ENCODE measurements around the gene BRCA1.
"Not testable (repeated sequence)": the region's sequence is repeated elsewhere in the genome, so short reads cannot be mapped to it uniquely, and the experiment has no call there.

Gene BRCA1

DNA sequence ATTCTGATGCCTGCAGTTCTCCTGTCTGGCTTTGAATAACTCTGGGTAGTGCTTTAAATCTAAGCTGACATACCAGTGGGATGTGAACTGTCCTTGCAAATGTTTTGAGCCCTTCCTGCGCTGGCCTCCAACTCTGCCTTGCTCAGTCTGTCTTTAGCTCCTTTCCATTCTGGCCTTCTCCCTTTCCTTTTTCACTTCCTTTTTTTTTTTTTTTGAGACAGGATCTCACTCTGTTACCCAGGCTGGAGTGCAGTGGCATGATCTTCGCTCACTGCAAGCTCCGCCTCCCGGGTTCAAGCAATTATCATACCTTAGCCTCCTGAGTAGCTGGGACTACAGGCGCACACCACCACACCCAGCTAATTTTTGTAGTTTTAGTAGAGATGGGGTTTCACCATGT lies 8.3 kb upstream of the BRCA1 start:
- DNase-seq = not testable (repeated sequence)

DNA sequence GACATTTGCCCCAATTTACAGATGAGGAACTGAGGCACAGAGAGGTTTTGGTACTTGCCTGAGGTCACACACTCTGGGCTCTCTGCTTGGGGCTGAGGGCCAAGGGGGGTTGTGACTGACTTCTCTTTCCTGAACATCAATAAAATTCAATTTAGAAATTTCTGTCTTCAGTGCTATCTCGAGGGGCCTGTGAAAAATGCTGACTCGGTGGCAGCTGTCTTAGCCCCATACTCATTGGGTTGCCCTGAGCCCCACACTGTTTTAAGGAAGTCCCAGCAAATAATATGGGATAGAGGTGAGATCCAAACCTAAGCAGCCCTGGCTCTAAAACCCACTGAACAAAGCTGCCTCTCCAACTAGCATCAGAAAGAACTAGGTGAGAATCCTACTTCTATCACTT lies 7.0 kb upstream of the BRCA1 start:
- DNase-seq = no peak

DNA sequence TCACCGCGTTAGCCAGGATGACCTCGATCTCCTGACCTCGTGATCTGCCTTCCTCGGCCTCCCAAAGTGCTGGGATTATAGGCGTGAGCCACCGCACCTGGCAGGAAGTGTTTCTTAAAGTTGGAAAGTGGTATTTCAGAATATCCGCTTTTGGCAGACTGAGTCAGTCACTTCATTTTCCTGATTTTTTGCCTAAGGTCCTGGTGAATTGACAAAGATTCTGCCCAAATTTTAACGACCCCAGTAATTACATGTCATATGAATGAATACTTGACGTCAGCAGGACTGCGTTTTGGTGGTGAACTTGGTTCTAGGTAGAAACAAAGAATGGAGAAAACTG lies 4.5 kb upstream of the BRCA1 start:
- no peak for DNase-seq

DNA sequence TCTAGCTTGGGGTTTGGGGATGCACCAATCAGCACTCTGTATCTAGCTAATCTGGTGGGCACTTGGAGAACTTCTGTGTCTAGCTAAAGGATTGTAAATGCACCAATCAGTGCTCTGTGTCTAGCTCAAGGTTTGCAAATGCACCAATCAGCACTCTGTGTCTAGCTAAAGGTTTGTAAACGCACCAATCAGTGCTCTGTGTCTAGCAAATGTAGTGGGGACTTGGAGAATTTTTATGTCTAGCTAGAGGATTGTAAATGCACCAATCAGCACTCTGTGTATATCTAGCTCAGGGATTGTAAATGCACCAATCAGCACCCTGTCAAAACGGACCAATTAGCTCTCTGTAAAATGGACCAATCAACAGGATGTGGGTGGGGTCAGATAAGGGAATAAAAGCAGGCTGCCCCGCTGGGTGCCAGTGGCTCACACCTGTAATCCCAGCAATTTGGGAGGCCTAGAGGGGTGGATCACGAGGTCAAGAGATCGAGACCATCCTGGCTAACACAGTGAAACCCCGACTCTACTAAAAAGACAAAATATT lies 2.2 kb upstream of the BRCA1 start:
- DNase-seq = peak; percentile 41

DNA sequence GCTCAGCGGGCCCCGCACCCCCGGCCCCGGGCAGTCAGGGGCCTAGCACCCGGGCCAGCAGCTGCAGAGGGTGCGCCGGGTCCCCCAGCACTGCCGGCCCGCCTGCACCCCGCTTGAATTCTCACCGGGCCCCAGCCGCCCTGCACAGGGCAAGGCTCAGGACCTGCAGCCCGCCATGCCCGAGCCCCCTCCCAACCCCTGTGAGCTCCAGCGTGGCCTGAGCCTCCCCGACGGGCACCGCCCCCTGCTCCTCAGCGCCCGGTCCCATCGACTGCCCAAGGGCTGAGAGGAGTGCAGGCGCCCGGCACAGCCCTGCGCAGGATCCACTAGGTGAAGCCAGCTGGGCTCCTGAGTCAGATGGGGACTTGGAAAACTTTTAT lies 1.7 kb upstream of the BRCA1 start:
- peak; percentile 48 for DNase-seq

DNA sequence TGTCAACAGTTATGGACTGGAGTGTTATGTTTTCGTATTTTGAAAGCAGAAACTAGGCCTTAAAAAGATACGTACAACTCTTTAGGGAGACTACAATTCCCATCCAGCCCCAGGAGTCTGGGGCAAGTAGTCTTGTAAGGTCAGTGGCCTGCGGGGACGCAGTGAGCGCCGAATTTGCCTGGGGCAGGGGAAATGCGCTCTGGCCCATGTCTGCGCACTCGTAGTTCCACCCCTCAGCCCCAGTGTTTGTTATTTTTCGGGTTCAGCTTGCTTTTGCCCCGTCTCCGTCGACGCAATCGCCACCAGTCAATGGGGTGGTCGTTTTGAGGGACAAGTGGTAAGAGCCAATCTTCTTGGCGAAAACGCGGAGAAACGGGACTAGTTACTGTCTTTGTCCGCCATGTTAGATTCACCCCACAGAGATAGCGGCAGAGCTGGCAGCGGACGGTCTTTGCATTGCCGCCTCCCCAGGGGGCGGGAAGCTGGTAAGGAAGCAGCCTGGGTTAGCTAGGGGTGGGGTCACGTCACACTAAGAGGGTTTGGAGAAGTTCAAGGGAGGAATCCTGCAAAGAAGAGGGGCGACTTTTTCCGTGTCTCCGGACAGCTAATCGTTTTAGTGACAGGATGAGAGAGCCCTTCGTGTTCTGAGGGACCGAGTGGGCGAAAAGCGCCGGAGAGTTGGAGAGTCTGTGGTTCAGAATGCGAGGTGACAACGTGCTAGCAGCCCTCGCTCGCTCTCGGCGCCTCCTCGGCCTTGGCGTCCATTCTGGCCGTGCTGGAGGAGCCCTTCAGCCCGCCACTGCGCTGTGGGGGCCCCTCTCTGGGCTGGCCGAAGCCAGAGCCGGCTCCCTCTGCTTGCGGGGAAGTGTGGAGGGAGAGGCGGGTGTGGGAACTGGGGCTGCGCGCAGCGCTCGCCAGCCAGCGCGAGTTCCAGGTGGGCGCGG lies 1.1 kb upstream of the BRCA1 start:
- peak; percentile 58 for DNase-seq

DNA sequence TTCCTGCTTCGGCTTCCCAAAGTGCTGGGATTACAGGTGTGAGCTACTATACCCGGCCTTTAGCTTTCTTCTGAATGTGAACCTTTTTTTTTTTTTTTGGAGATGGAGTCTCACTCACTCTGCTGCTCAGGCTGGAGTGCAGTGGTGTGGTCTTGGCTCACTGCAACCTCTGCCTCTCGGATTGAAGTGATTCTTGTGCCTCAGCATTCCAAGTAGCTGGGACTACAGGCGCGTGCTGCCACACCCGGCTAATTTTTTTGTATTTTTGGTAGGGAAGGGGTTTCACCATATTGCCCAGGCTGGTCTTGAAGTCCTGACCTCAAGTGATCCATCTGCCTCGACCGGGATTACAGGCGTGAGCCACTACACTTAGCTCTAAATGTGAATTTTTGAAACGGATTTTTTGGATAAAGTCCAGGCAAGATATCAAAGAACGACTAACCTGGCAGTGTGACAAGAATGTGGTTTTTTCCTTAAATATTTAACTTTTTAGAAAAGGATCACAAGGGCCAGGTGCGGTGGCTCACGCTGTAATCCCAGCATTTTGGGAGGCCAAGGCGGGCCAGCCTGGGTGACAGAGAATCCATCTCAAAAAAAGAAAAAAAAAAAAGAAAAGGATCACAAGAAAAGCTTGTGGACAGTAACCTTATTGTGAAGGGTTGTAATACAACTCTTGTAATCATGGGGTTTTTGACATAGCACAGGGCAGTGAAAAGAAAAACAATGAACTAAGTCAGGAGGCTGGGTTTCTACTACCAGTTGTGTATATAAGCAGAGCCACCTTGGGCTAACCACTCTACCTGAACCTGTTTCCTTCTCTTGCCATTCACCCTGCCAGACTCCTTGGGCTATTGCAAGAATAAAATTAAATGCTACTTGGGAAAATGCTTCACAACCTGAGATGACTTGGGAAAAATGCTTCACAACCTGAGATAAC lies 6.2 kb downstream of the BRCA1 start:
- no peak for DNase-seq

DNA sequence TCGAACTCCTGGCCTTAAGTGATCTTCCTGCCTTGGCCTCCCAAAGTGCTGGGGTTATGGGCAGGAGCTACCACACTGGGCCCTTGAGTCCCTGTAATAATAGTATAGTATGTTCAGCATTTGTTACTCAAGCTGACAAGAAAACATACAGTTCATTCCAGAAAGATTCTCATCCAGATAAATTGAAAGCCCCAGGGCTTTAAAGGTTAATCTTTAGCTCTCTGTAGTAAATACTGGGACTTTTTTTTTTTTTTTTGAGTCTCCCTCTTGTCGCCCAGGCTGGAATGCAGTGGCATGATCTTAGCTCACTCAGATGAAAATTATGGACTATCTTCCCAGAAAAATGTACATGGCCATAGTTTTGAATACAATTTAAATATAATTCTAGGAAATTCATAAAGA lies 11.0 kb downstream of the BRCA1 start:
- no peak for DNase-seq

DNA sequence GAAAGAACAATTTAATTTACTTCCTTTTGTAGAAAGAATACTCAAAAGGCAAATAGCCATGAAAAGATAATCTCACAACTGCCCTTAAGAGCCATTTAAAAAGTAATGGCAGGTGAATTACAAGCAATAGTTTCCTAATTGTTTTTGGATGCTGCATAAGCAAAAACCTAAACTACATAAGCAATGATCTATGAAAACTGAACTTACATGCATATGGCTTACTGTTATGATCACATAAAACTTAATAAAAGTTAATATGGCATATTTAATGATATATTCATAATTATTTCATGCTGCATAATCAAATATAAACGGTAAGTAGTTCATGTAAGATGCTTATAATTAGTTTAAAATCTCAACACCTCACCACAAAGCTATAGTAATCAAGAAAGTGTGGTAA lies 18.6 kb downstream of the BRCA1 start:
- DNase-seq = no peak

DNA sequence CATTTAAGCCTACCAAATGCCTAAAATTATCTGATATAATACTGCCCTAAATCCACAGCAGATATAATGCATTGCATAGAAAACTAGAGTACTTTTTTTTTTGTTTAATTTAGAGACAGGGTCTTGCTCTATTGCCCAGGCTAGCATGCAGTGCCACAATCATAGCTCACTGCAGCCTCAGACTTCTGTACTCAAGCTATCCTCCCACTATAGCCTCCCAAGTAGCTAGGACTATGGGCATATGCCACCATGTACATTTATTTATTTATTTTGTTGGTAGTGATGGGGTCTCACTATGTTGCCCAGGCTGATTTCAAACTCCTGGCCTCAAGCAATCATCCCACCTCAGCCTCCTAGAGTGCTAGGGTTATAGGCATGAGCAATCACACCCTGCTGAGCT lies 20.0 kb downstream of the BRCA1 start:
- DNase-seq = no peak

DNA sequence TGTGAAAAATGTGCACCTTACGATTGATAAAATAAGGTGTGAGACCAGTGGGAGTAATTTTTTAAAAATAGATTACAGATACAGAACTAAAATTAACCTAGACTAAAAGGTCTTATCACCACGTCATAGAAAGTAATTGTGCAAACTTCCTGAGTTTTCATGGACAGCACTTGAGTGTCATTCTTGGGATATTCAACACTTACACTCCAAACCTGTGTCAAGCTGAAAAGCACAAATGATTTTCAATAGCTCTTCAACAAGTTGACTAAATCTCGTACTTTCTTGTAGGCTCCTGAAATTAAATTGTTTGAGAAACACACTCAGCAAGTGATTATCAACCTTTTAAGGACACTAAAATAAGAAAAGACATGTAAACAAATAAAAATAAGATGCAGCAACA lies 20.5 kb downstream of the BRCA1 start:
- no peak for DNase-seq

DNA sequence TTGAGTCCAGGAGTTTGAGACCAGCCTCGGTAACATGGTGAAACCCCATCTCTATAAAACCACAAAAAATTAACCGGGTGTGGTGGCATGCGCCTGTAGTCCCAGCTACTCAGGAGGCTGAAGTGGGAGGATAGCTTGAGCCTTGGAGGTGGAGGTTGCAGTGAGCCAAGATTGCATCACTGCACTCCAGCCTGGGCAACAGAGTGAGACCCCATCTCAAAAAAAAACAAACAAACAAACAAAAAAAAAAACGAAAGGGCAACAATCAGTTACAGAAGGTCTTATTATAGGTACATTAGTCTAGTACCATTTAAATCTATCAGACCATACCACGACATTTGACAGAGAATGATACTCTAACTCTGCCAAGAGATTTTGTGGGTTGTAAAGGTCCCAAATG lies 29.8 kb downstream of the BRCA1 start:
- not testable (repeated sequence) for DNase-seq

DNA sequence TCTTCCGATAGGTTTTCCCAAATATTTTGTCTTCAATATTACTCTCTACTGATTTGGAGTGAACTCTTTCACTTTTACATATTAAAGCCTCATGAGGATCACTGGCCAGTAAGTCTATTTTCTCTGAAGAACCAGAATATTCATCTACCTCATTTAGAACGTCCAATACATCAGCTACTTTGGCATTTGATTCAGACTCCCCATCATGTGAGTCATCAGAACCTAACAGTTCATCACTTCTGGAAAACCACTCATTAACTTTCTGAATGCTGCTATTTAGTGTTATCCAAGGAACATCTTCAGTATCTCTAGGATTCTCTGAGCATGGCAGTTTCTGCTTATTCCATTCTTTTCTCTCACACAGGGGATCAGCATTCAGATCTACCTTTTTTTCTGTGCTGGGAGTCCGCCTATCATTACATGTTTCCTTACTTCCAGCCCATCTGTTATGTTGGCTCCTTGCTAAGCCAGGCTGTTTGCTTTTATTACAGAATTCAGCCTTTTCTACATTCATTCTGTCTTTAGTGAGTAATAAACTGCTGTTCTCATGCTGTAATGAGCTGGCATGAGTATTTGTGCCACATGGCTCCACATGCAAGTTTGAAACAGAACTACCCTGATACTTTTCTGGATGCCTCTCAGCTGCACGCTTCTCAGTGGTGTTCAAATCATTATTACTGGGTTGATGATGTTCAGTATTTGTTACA lies 30.9 kb downstream of the BRCA1 start:
- DNase-seq = no peak

DNA sequence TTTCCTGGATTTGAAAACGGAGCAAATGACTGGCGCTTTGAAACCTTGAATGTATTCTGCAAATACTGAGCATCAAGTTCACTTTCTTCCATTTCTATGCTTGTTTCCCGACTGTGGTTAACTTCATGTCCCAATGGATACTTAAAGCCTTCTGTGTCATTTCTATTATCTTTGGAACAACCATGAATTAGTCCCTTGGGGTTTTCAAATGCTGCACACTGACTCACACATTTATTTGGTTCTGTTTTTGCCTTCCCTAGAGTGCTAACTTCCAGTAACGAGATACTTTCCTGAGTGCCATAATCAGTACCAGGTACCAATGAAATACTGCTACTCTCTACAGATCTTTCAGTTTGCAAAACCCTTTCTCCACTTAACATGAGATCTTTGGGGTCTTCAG lies 32.3 kb downstream of the BRCA1 start:
- DNase-seq = no peak

DNA sequence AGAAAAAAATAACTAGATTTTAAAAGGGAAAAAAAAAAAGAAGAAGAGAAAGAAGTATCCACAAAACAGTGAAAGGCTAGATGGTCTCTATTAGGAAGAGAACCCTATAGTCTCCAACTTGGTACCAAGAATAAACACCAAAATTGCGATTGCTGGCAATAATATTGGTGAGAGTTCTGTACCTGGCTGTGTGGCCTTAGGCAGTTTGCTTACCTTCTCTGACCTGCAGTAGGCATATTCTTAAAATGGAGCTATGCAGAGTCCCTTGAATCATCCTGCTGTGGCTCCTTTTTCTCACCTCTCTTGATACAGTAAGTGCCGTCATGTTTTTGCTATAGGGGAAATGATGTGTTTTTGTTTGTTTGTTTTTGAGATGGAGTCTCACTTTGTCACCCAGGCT lies 35.1 kb downstream of the BRCA1 start:
- no peak for DNase-seq

DNA sequence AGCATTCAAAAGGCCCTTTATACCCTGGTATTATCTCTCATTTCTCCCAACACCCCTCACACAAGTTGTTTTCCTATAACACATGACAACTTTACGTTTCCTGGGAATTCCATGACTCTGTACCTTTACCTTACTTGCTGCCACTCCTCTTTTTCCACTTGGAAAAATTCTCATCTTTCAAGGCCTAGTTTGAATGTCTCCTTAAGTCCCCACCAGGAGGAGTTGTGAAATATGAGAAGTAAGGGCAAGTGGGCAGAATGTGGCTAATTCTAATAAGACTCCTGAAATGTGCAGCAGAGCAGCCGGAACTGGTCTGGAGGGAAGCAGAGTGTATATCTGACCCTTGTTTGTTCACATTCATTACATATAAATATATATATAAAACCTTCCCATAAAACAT lies 39.7 kb downstream of the BRCA1 start:
- no peak for DNase-seq

DNA sequence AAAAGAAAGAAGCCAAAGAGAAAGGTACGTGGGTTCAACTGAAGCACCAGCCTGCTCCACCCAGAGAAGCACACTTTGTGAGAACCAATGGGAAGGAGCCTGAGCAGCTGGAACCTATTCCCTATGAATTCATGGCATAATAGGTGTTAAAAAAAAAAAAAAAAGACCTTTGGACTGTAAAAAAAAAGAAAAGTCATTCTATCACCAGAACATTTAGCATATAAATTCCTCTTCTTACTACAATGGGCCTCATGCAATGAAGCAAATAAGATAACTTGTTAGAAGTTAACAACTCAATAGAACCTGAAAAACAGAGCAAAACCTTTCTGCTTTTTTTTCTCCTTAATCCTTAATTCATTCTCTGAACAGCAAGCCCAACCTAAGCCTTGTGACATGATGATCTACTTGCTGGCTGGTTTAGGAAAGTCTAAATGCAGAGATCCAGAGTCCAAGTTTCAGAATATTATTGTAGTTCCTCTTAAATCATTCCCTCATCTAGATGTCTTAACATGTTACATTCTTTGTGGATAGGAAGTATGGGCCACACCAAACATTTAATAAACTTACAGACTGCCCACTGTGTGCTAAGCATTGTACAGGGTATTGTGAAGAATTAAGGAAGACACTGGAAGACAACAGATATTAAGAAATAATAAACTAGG lies 45.4 kb downstream of the BRCA1 start:
- DNase-seq = no peak

DNA sequence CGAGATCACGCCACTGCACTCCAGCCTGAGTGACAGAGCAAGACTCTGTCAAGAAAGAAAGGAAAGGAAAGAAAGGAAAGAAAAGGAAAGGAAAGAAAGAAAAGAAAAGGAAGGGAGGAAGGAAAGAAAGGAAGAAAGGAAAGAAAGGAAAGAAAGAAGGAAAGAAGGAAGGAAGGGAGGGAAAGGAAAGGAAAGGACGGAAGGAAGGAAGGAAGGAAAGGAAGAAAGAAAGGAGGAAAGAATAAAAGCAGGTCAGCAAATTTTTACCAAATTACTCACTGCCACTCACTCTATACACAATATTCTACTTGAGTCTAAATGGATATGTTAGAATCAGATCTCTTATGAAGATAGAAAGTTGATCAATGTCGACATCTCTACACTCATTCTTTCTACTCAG lies 50.3 kb downstream of the BRCA1 start:
- DNase-seq = no peak

DNA sequence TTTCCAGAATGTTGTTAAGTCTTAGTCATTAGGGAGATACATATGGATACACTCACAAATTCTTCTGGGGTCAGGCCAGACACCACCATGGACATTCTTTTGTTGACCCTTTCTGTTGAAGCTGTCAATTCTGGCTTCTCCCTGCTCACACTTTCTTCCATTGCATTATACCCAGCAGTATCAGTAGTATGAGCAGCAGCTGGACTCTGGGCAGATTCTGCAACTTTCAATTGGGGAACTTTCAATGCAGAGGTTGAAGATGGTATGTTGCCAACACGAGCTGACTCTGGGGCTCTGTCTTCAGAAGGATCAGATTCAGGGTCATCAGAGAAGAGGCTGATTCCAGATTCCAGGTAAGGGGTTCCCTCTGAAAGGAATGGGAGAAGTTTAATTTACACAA lies 54.3 kb downstream of the BRCA1 start:
- DNase-seq = no peak

DNA sequence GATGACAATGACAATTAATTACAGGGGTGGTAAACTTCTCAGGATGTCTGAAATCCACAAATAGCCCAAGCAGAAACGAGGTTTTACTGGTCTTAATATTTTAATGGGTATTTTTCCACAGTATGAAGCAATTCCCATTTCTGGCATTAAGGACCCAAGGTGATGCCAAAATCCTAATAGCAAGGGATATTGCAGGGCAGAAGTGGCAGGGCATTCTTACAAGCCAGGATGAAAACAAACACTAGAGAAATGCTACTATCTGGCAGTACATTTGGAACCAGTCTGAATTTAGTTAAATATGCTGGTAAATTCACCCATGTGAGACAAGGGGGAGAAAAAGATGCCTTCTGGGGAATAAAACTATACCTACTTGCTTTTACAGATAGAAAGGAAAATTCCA lies 54.9 kb downstream of the BRCA1 start:
- DNase-seq = no peak

DNA sequence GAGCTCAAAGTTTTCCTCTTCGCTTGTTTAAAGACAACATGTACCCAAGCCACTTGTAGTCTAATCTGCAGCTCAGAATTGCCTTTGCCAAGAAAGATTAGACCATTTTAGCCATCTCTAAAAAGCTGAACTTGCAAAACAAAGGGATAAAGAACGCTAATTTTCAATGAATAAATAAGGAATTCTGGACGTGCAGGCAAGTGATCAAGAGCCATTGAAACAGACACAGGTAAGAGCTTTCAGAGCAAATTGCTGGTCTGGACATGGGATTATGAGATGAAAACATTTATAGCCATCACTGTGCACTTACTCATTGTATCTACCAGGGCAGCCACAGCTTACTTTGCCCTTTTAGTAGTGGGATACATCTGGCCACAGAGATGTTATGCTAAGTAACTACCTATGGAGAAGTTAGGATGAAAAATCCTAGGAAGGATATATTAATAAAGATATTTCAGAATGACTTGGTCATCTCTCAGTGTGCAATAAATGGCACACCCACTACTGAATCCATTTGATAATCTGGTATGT lies 55.7 kb downstream of the BRCA1 start:
- no peak for DNase-seq
